SU-DHL-6 (cell line): ENCODE data around the gene AHRR.
"Not testable (repeated sequence)": the region's sequence is repeated elsewhere in the genome, so short reads cannot be mapped to it uniquely, and the experiment has no call there.

Experiments used
- CTCF ChIP-seq: fragments of 200-600 bp; sonication (generic); IDR thresholded peaks from one replicate; pipeline ENCODE4 v1.5.1; 2017; ENCODE audit warnings: antibody characterized with exemption, mild to moderate bottlenecking, low read length, moderate library complexity; ENCODE audit not compliant: insufficient read depth, poor library complexity, severe bottlenecking
- EZH2phosphoT487 ChIP-seq: fragments of 200-600 bp; sonication (generic), shearing (Covaris generic); conservative IDR thresholded peaks from 2 replicates; pipeline ENCODE4 v1.6.1; 2018; ENCODE audit warnings: mild to moderate bottlenecking, antibody characterized with exemption, low read length, moderate library complexity, mixed read lengths

GRCh38 chr5:369869-370236 lies 48.3 kb downstream of the AHRR start:
- TF ChIP-seq CTCF, EZH2phosphoT487: not testable (repeated sequence)
